Stimulated activated CD4-positive, alpha-beta T cell treated with anti-CD3 and anti-CD28 coated beads, Interleukin-12 subunit alpha, Interleukin-12 subunit beta, amount 100 ng/mL, for 48 hours (primary cell): ENCODE results near the gene IFNA14.
"Not testable (repeated sequence)": the region's sequence is repeated elsewhere in the genome, so short reads cannot be mapped to it uniquely, and the experiment has no call there.

Experiments used
- DNase-seq, 3 donors: peaks; one replicate each; pipeline ENCODE4 v3.0.0-alpha.2; 2020; ENCODE audit warnings: low read depth in 2 of 3, low spot score in 1 of 3

IFNA14 gene

GRCh38 chr9:21217211-21217610, 22.6 kb downstream of the IFNA14 start, which contains the start of gene IFNA16:
IFNA16 (minus strand) TSS chr9:21217311; CDS start chr9:21217305, 6 bp downstream.
- DNase-seq: not testable (repeated sequence)

GRCh38 chr9:21213411-21214326, 26.1 kb downstream of the IFNA14 start:
- DNase-seq: not testable (repeated sequence)

- not testable (repeated sequence) for DNase-seq
Measured at GRCh38 chr9:21212160-21212559, 27.6 kb downstream of the IFNA14 start.

DNA sequence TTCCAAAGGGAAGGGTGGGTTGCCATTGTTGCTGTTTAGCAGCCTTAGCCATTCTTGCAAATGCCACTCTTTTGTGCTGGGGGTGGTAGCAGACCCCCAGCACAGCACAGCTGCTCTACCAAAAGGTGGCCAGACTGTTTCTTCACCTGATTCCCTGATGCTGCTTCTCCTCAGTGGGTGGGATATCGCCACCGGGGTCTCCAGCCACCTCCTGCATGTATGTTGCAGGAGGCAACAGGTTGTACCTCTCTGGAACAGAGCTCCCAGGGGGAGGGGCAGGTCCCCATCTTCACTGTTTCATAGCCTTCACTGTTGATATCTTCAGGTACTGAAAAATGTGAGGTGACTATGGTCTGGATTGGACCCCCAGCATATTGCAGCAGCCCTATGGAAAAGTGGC, 29.0 kb downstream of the IFNA14 start:
- not testable (repeated sequence) for DNase-seq

DNA sequence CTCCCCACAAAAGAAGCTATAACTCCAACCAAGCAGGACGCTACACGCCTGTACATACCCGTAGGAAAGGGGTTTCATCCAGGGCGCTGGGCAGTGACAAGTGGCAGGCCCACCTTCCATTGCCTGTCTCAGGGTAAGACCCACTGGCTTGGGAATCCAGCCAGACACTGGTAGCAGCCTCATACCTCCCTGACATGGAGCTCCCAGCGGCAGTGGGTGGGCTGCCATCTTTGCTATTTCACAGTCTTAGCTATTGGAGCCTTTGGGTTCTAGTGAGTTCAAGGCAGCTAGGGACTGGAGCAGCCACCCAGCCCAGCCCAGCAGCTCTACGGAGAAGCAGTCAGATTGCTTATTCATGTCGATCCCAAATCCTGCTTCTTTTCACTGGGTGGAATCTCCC, 29.5 kb downstream of the IFNA14 start:
- DNase-seq: no peak

DNA sequence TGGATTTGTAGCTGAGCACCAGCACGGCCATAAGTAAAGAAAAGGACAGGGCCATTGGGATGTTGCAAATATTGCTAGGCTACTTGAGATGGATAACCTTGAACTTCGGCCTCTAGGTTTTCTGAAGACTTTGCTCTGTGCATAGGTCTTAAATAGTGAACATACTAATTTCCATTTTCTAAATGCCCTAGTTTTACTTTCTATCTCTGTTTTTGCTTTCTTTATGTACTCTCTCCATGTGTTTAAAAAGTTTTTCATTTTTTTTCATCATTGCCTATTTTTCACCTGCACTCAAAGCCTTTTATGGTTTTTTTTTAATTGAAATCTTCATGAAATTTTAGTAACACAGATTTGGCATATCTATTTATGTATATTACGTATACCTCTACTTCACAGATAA, 32.8 kb downstream of the IFNA14 start, which contains the start of gene IFNA10:
IFNA10 (minus strand) TSS at position 101 of the 400 bp plus-strand sequence; CDS start at position 55, 46 bp downstream.
- not testable (repeated sequence) for DNase-seq

DNA sequence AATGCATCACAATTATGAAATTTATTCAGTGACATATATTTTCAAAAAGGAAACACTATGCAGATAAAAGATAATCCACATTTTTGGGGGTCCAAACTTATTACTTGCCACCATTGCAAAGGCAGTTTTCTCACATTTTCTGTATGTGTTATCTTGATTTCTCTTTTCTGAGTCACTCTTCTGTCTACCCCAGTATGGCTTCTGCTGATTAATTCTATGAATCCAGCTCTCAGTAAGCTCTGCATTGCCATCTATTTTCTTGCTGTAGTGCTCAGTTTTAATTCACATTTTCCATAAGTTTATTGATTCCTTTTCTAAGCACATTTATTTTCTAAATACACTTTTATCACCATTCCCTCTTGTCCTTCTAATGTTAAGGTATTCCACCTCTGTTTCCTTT, 34.6 kb downstream of the IFNA14 start:
- no peak for DNase-seq

DNA sequence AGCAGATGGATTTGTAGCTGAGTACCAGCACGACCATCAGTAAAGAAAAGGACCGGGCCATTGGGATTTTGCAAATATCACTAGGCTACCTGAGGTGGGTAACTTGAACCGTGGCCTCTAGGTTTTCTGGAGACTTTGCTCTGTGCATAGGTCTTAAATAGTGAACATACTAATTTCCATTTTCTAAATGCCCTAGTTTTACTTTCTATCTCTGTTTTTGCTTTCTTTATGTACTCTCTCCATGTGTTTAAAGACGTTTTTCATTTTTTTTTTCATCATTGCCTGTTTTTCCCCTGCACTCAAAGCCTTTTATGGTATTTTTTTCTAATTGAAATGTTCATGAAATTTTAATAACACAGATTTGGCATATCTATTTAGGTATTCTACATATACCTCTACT, 37.7 kb downstream of the IFNA14 start, which contains the start of gene IFNA7:
IFNA7 (minus strand) TSS at position 101 of the 400 bp plus-strand sequence; CDS start at position 61, 40 bp downstream.
- DNase-seq: not testable (repeated sequence)

GRCh38 chr9:21194867-21195776, 44.7 kb downstream of the IFNA14 start:
- DNase-seq: peak; percentile 11 to 54 (median 12)
